ENCODE data around the gene DAP.
A peak's percentile ranks its signal among the peaks of the same experiment; 100 is the strongest.

DAP gene

GRCh38 chr5:10689391-10690081 lies 71.5 kb downstream of the DAP start:
- DNase-seq (ENCODE audit: low spot score) = peak; percentile 55

GRCh38 chr5:10688651-10689171 lies 72.3 kb downstream of the DAP start:
- DNase-seq (ENCODE audit: low spot score) = no peak

GRCh38 chr5:10686890-10687289 lies 74.1 kb downstream of the DAP start:
- DNase-seq (ENCODE audit: low spot score) = no peak

- no peak for DNase-seq (ENCODE audit: low spot score)
Observed at GRCh38 chr5:10685115-10685521, 75.9 kb downstream of the DAP start.

GRCh38 chr5:10684303-10685086 lies 76.5 kb downstream of the DAP start:
- no peak for DNase-seq (ENCODE audit: low spot score)

- no peak for DNase-seq (ENCODE audit: low spot score)
Observed at GRCh38 chr5:10682801-10683525, 78.1 kb downstream of the DAP start.

- no peak for DNase-seq (ENCODE audit: low spot score)
Observed at GRCh38 chr5:10681731-10682679, 79.0 kb downstream of the DAP start.

GRCh38 chr5:10680876-10681481 lies 80.1 kb downstream of the DAP start:
- DNase-seq (ENCODE audit: low spot score) = no peak

GRCh38 chr5:10679336-10679988 lies 81.6 kb downstream of the DAP start:
- no peak for DNase-seq (ENCODE audit: low spot score)

GRCh38 chr5:10678244-10678643 lies 82.8 kb downstream of the DAP start:
- peak; percentile 45 for DNase-seq (ENCODE audit: low spot score)

- no peak for DNase-seq (ENCODE audit: low spot score)
Observed at GRCh38 chr5:10677533-10677932, 83.5 kb downstream of the DAP start.

- DNase-seq (ENCODE audit: low spot score) = no peak
Observed at GRCh38 chr5:10676946-10677345, 84.1 kb downstream of the DAP start.

GRCh38 chr5:10676224-10676623 lies 84.8 kb downstream of the DAP start:
- DNase-seq (ENCODE audit: low spot score) = no peak

GRCh38 chr5:10675177-10675700 lies 85.8 kb downstream of the DAP start:
- DNase-seq (ENCODE audit: low spot score) = no peak

- DNase-seq (ENCODE audit: low spot score) = no peak
Observed at GRCh38 chr5:10674582-10674981, 86.5 kb downstream of the DAP start.

- no peak for DNase-seq (ENCODE audit: low spot score)
Observed at GRCh38 chr5:10674096-10674495, 86.9 kb downstream of the DAP start.

GRCh38 chr5:10673407-10673806 lies 87.6 kb downstream of the DAP start:
- DNase-seq (ENCODE audit: low spot score) = no peak

- DNase-seq (ENCODE audit: low spot score) = no peak
Observed at GRCh38 chr5:10673017-10673389, 88.0 kb downstream of the DAP start.

GRCh38 chr5:10672146-10673016 lies 88.7 kb downstream of the DAP start:
- DNase-seq (ENCODE audit: low spot score) = no peak
